Measurements from ENCODE around the gene CLIP3. TPM values are rescaled to one million over a fixed set of nuclear protein-coding genes. Genes with fewer than 3 reads are reported as not detected.
"Not testable (repeated sequence)": the region's sequence is repeated elsewhere in the genome, so short reads cannot be mapped to it uniquely, and the experiment has no call there.

CLIP3 gene
- total and polyA plus RNA-seq, 2 experiments from 2014 or later: 15.1 to 19.1 TPM

GRCh38 chr19:35986111-35986510 lies 46.6 kb downstream of the CLIP3 start (continued):
- no peak for TF ChIP-seq REST (IDR thresholded peaks at IDR 0.05; ENCODE audit: unreplicated experiment)

GRCh38 chr19:35983177-35983576 lies 49.5 kb downstream of the CLIP3 start:
- Histone ChIP-seq H3F3A (replicated peaks; ENCODE audit: low read depth) (no peaks in the 10 kb centered on the region), H4K20me1 (replicated peaks; ENCODE audit: insufficient read depth) (no peaks in the 10 kb centered on the region), H3K27ac (ENCODE audit: low read depth) (no peak overlapping the region), H3K4me1 (ENCODE audit: insufficient read depth) (no peaks in the 10 kb centered on the region), H3K4me3 (no peak overlapping the region), H3K27me3 (ENCODE audit: insufficient read depth) (peaks cover 10% of the 10 kb centered on the region), H2AFZ (no peak overlapping the region), H3K36me3 (ENCODE audit: insufficient read depth) (no peaks in the 10 kb centered on the region), H3K9me2 (ENCODE audit: insufficient read depth) (no peaks in the 10 kb centered on the region), H3K79me2 (replicated peaks; ENCODE audit: insufficient read depth) (no peaks in the 10 kb centered on the region), H3K4me2 (no peak overlapping the region)
- DNase-seq (ENCODE audit: low spot score) (no peak), ATAC-seq (no peak)
- Mint-ChIP-seq H3K9me3 (no peaks in the 10 kb centered on the region), H3K4me1 (peaks cover 9% of the 10 kb centered on the region; the same call in 2 of the 3 replicates), H3K36me3 (ENCODE audit: low read depth) (no peaks in the 10 kb centered on the region), H3K27me3 (ENCODE audit: insufficient read depth, low read depth, poor library complexity) (peaks cover 31% of the 10 kb centered on the region), H3K27ac (no peak overlapping the region), H3K4me3 (no peak overlapping the region)
- no peak for TF ChIP-seq STAT1 (IDR thresholded peaks at IDR 0.05; ENCODE audit: unreplicated experiment)
- no peak for TF ChIP-seq POLR2AphosphoS5 (IDR thresholded peaks at IDR 0.05; ENCODE audit: low read depth)
- TF ChIP-seq ETS1 (IDR thresholded peaks at IDR 0.05): no peak
- no peak for TF ChIP-seq ZNF331 (CRISPR knock-in tag; IDR thresholded peaks at IDR 0.05; ENCODE audit: low read depth)
- no peak for TF ChIP-seq JUNB (IDR thresholded peaks at IDR 0.05; ENCODE audit: unreplicated experiment)
- no peak for TF ChIP-seq ZNF462 (CRISPR knock-in tag; IDR thresholded peaks at IDR 0.05)
- no peak for TF ChIP-seq CREB1 (CRISPR knock-in tag; IDR thresholded peaks at IDR 0.05; ENCODE audit: low read depth)
- TF ChIP-seq ZNF114 (CRISPR knock-in tag; IDR thresholded peaks at IDR 0.05): no peak
- TF ChIP-seq NANOG (IDR thresholded peaks at IDR 0.05; ENCODE audit: borderline replicate concordance): no peak

- not testable (repeated sequence) for H3K4me3 Mint-ChIP-seq; H3K9me3 Mint-ChIP-seq; DNase-seq (ENCODE audit: low spot score); H3K79me2 ChIP-seq (replicated peaks; ENCODE audit: insufficient read depth); H3K9me2 ChIP-seq (ENCODE audit: insufficient read depth); H3K27me3 ChIP-seq (ENCODE audit: insufficient read depth); H3F3A ChIP-seq (replicated peaks; ENCODE audit: low read depth); H3K36me3 Mint-ChIP-seq (ENCODE audit: low read depth); H3K4me1 ChIP-seq (ENCODE audit: insufficient read depth); H3K27ac Mint-ChIP-seq; H4K20me1 ChIP-seq (replicated peaks; ENCODE audit: insufficient read depth); H3K36me3 ChIP-seq (ENCODE audit: insufficient read depth); H2AFZ ChIP-seq; H3K4me3 ChIP-seq; ATAC-seq; H3K27ac ChIP-seq (ENCODE audit: low read depth); H3K4me2 ChIP-seq
- peaks cover 14% of the 10 kb centered on the region for H3K4me1 Mint-ChIP-seq
- peaks cover 24% of the 10 kb centered on the region for H3K27me3 Mint-ChIP-seq (ENCODE audit: insufficient read depth, low read depth, poor library complexity)
Measured at GRCh38 chr19:35980997-35981396, 51.7 kb downstream of the CLIP3 start.
